ENCODE data around the gene TBL2.
"Not testable (repeated sequence)": the region's sequence is repeated elsewhere in the genome, so short reads cannot be mapped to it uniquely, and the experiment has no call there.

DNA sequence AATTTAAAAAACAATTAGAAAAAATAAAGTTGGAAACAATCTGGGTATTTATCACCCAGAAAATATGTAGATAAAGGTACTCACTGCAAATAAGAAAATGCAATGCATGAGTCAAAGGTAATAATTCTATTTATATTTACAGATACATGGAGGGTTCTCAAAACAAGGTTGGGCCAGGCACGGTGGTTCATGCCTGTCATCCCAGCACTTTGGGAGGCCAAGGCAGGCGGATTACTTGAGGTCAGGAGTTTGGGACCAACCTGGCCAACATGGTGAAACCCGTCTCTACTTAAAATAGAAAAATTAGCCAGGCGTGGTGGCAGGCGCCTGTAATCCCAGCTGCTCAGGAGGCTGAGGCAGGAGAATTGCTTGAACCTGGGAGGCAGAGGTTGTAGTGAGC, 28.3 kb downstream of the TBL2 start:
- TF ChIP-seq POLR2A (IDR thresholded peaks at IDR 0.05), result not testable (repeated sequence)
- TF ChIP-seq, protein P1, sequence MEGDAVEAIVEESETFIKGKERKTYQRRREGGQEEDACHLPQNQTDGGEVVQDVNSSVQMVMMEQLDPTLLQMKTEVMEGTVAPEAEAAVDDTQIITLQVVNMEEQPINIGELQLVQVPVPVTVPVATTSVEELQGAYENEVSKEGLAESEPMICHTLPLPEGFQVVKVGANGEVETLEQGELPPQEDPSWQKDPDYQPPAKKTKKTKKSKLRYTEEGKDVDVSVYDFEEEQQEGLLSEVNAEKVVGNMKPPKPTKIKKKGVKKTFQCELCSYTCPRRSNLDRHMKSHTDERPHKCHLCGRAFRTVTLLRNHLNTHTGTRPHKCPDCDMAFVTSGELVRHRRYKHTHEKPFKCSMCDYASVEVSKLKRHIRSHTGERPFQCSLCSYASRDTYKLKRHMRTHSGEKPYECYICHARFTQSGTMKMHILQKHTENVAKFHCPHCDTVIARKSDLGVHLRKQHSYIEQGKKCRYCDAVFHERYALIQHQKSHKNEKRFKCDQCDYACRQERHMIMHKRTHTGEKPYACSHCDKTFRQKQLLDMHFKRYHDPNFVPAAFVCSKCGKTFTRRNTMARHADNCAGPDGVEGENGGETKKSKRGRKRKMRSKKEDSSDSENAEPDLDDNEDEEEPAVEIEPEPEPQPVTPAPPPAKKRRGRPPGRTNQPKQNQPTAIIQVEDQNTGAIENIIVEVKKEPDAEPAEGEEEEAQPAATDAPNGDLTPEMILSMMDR (IDR thresholded peaks at IDR 0.05), result not testable (repeated sequence)
